Measurements from ENCODE around the gene TMEM235. TPM values are rescaled to one million over a fixed set of nuclear protein-coding genes. Genes with fewer than 3 reads are reported as not detected.

TMEM235 gene
- total RNA-seq, 2 experiments from 2014 or later: 0.32 TPM; not detected in 1

DNA sequence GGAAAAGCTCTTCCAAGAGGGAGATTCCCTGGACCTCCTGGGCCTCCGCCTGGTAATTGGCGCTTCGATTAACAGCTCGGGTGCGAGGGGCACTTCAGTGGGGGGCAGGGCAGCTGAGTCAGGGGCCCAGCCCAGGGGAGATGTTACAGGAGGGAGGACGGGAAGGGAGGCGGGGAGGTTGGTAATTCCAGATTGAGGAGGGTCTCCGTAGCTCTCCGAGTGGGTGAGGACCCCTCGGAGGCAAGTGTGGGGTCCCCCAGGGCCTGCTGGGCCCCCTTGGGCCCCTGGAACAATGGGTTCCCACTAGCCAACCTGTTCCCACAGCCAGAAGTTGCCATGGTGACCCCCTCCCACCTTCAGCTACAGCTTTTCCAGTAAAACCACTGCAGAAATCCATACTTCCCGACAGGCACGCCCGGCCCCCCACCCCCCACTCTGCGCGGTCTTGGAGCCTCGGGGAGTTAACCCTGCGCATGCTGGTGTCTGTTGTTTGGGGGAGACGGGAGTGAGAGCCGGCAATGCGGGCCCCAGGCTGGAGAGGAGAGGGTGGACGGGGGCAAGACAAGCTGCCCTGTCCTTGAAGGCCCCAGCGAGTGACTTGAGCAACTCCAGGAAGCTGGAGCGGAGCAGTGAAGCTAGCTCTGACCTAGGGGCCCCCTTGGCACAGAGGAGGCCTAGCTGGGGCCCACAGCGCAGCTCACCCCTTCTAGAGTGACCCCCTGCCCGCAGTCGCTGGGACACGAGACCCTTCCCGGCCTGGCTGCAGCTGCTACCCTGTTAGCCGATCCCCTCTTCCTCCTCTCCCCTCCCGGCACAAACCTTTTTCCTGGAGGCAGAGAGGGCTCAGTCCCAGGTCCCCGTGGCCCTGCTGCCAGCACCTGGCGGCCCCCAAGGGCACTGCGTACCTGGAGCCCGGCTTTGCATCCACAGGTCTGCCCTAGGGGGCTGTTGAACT is 37.8 kb downstream of the TMEM235 start:
- ChIA-PET CTCF (ENCODE audit: unreplicated experiment) (no interaction called here), POLR2A (interaction anchor here (0.6 kb wide), 2 partner anchors 41 to 287 kb away, joined by 3 to 4 read pairs; no protein-coding TSS in a partner anchor)
- Histone ChIP-seq H3K36me3 (ENCODE audit: insufficient read depth, low read length) (no peaks in the 10 kb centered on the region), H3K4me2 (ENCODE audit: low read length) (no peak overlapping the region), H3K79me2 (ENCODE audit: insufficient read depth, low read depth, low read length) (no peaks in the 10 kb centered on the region), H3K9me3 (ENCODE audit: low read length) (no peaks in the 10 kb centered on the region), H3K4me1 (ENCODE audit: insufficient read depth, low read length, poor library complexity, severe bottlenecking) (peaks cover 18% of the 10 kb centered on the region), H3K9me2 (ENCODE audit: insufficient read depth, low read length) (no peaks in the 10 kb centered on the region), H3K4me3 (ENCODE audit: low read depth, low read length, poor library complexity, severe bottlenecking) (no peak overlapping the region), H3K27ac (ENCODE audit: low read depth, low read length, poor library complexity, severe bottlenecking) (no peak overlapping the region), H2AFZ (ENCODE audit: low read length) (no peak overlapping the region), H4K20me1 (ENCODE audit: insufficient read depth, low read length) (no peaks in the 10 kb centered on the region)
- TF ChIP-seq, protein P1, sequence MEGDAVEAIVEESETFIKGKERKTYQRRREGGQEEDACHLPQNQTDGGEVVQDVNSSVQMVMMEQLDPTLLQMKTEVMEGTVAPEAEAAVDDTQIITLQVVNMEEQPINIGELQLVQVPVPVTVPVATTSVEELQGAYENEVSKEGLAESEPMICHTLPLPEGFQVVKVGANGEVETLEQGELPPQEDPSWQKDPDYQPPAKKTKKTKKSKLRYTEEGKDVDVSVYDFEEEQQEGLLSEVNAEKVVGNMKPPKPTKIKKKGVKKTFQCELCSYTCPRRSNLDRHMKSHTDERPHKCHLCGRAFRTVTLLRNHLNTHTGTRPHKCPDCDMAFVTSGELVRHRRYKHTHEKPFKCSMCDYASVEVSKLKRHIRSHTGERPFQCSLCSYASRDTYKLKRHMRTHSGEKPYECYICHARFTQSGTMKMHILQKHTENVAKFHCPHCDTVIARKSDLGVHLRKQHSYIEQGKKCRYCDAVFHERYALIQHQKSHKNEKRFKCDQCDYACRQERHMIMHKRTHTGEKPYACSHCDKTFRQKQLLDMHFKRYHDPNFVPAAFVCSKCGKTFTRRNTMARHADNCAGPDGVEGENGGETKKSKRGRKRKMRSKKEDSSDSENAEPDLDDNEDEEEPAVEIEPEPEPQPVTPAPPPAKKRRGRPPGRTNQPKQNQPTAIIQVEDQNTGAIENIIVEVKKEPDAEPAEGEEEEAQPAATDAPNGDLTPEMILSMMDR (conservative IDR thresholded peaks at IDR 0.05; ENCODE audit: low read length): no peak
- TF ChIP-seq EZH2phosphoT487 (IDR thresholded peaks at IDR 0.05; ENCODE audit: borderline replicate concordance, low read depth, low read length): no peak
- intact Hi-C loops (cut with micrococcal nuclease; ENCODE audit: unreplicated experiment): loop anchor here (10.0 kb wide), 1 partner anchor 1476 kb away; no protein-coding TSS in a partner anchor
- DNase-seq (ENCODE audit: low spot score): no peak
- BruUV-seq (replicated peaks): no TSS peak

DNA sequence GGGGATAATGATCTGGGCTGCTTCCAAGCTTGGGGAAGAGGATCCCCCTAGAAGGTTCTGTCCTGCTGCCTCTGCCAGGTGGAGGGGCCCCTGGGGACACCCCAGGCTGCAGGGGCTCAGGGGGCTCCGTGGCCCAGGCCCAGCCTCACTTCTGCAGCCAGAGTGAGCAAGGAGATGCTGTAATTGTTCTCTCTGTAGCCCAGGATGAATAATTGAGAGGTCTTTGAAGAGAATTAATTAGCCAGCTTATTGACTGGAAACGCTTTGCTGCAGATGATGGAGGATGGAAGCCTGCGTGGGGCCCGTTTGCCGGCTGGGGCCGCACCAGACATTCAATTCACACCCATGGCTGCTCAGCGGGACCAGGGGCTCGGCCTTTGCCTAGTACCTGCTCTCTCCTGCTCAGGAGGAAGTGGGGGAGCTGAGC is 38.5 kb downstream of the TMEM235 start:
- no peak for TF ChIP-seq EZH2phosphoT487 (IDR thresholded peaks at IDR 0.05; ENCODE audit: borderline replicate concordance, low read depth, low read length)
- TF ChIP-seq, protein P1 (conservative IDR thresholded peaks at IDR 0.05; ENCODE audit: low read length): no peak
- H3K79me2 ChIP-seq (ENCODE audit: insufficient read depth, low read depth, low read length): no peaks in the 10 kb centered on the region
- H3K36me3 ChIP-seq (ENCODE audit: insufficient read depth, low read length): no peaks in the 10 kb centered on the region
- no peaks in the 10 kb centered on the region for H4K20me1 ChIP-seq (ENCODE audit: insufficient read depth, low read length)
- H3K9me2 ChIP-seq (ENCODE audit: insufficient read depth, low read length): no peaks in the 10 kb centered on the region
- no peak overlapping the region for H3K4me2 ChIP-seq (ENCODE audit: low read length)
- BruUV-seq (replicated peaks): no TSS peak
- peaks cover 18% of the 10 kb centered on the region for H3K4me1 ChIP-seq (ENCODE audit: insufficient read depth, low read length, poor library complexity, severe bottlenecking)
- no peaks in the 10 kb centered on the region for H3K9me3 ChIP-seq (ENCODE audit: low read length)
- no peak for DNase-seq (ENCODE audit: low spot score)
- CTCF ChIA-PET (ENCODE audit: unreplicated experiment): no interaction called here
- POLR2A ChIA-PET: interaction anchor here (0.6 kb wide), 2 partner anchors 40 to 288 kb away, joined by 3 to 4 read pairs; no protein-coding TSS in a partner anchor
- no peak overlapping the region for H2AFZ ChIP-seq (ENCODE audit: low read length)
- H3K27ac ChIP-seq (ENCODE audit: low read depth, low read length, poor library complexity, severe bottlenecking): no peak overlapping the region
- no peak overlapping the region for H3K4me3 ChIP-seq (ENCODE audit: low read depth, low read length, poor library complexity, severe bottlenecking)
- intact Hi-C loops (cut with micrococcal nuclease; ENCODE audit: unreplicated experiment): loop anchor here (10.0 kb wide), 1 partner anchor 1475 kb away; no protein-coding TSS in a partner anchor
